HUES48 (cell line): Measurements from ENCODE around the gene PNCK.

Source experiments
- H3K27ac ChIP-seq: one replicate; pipeline ENCODE4 v1.7.0; 2013; ENCODE audit warnings: low read depth, low read length, inconsistent platforms
- H3K27me3 ChIP-seq: 2 replicates; pipeline ENCODE4 v1.6.1; 2013; ENCODE audit warnings: mild to moderate bottlenecking, low read length; ENCODE audit not compliant: control insufficient read depth, insufficient read depth
- H3K36me3 ChIP-seq: 2 replicates; pipeline ENCODE4 v1.6.1; 2013; ENCODE audit warnings: low read length; ENCODE audit not compliant: control insufficient read depth, insufficient read depth
- H3K4me1 ChIP-seq: 2 replicates; pipeline ENCODE4 v1.6.1; 2013; ENCODE audit warnings: mild to moderate bottlenecking, low read length; ENCODE audit not compliant: control insufficient read depth, insufficient read depth
- H3K4me3 ChIP-seq: 2 replicates; pipeline ENCODE4 v1.5.1; 2013; ENCODE audit warnings: mild to moderate bottlenecking, low read depth, low read length
- H3K9ac ChIP-seq: 2 replicates; pipeline ENCODE4 v1.6.1; 2013; ENCODE audit warnings: mild to moderate bottlenecking, low read depth, low read length, moderate library complexity
- H3K9me3 ChIP-seq: 2 replicates; pipeline ENCODE4 v1.6.1; 2013; ENCODE audit warnings: low read length; ENCODE audit not compliant: control insufficient read depth, insufficient read depth

Gene PNCK

GRCh38 chrX:153637121-153638040 is 36.2 kb downstream of the PNCK start:
- Histone ChIP-seq H3K36me3 (no peaks in the 10 kb centered on the region), H3K4me1 (no peaks in the 10 kb centered on the region; the same call in 1 of the 2 replicates), H3K9ac (no peak overlapping the region), H3K27ac (no peak overlapping the region), H3K4me3 (no peak overlapping the region), H3K9me3 (peaks cover 19% of the 10 kb centered on the region; the same call in 1 of the 2 replicates), H3K27me3 (peaks cover 22% of the 10 kb centered on the region)

GRCh38 chrX:153636716-153637115 is 36.9 kb downstream of the PNCK start:
- H3K4me3 ChIP-seq: no peak overlapping the region
- no peak overlapping the region for H3K27ac ChIP-seq
- no peaks in the 10 kb centered on the region for H3K36me3 ChIP-seq
- peaks cover 18% of the 10 kb centered on the region for H3K27me3 ChIP-seq
- no peak overlapping the region for H3K9ac ChIP-seq
- H3K4me1 ChIP-seq: no peaks in the 10 kb centered on the region; the same call in 1 of the 2 replicates
- H3K9me3 ChIP-seq: peaks cover 22% of the 10 kb centered on the region; the same call in 1 of the 2 replicates

GRCh38 chrX:153635788-153636668 is 37.6 kb downstream of the PNCK start:
- Histone ChIP-seq H3K9me3 (peaks cover 22% of the 10 kb centered on the region; the same call in 1 of the 2 replicates), H3K9ac (no peak overlapping the region), H3K27me3 (peaks cover 12% of the 10 kb centered on the region), H3K4me3 (no peak overlapping the region), H3K4me1 (no peaks in the 10 kb centered on the region), H3K36me3 (no peaks in the 10 kb centered on the region), H3K27ac (no peak overlapping the region)

GRCh38 chrX:153635388-153635787 is 38.2 kb downstream of the PNCK start:
- Histone ChIP-seq H3K4me3 (no peak overlapping the region), H3K9me3 (peaks cover 18% of the 10 kb centered on the region; the same call in 1 of the 2 replicates), H3K27ac (no peak overlapping the region), H3K27me3 (peaks cover 5% of the 10 kb centered on the region), H3K36me3 (no peaks in the 10 kb centered on the region), H3K9ac (no peak overlapping the region), H3K4me1 (no peaks in the 10 kb centered on the region)

- H3K4me3 ChIP-seq: no peak overlapping the region
- H3K9me3 ChIP-seq: peaks cover 19% of the 10 kb centered on the region; the same call in 1 of the 2 replicates
- no peak overlapping the region for H3K9ac ChIP-seq
- H3K27me3 ChIP-seq: no peaks in the 10 kb centered on the region; the same call in 1 of the 2 replicates
- H3K36me3 ChIP-seq: no peaks in the 10 kb centered on the region
- H3K4me1 ChIP-seq: no peaks in the 10 kb centered on the region
- H3K27ac ChIP-seq: no peak overlapping the region
These were observed 38.8 kb downstream of the PNCK start for GRCh38 chrX:153634832-153635231.

GRCh38 chrX:153634236-153634635 is 39.4 kb downstream of the PNCK start:
- H3K36me3 ChIP-seq: no peaks in the 10 kb centered on the region
- no peaks in the 10 kb centered on the region for H3K27me3 ChIP-seq
- H3K4me3 ChIP-seq: no peak overlapping the region

GRCh38 chrX:153633607-153634180 is 39.9 kb downstream of the PNCK start:
- H3K27ac ChIP-seq: no peak overlapping the region
- peaks cover 22% of the 10 kb centered on the region; the same call in 1 of the 2 replicates for H3K9me3 ChIP-seq
- H3K4me3 ChIP-seq: no peak overlapping the region
- no peaks in the 10 kb centered on the region for H3K4me1 ChIP-seq
- no peaks in the 10 kb centered on the region for H3K27me3 ChIP-seq
- H3K36me3 ChIP-seq: no peaks in the 10 kb centered on the region
- H3K9ac ChIP-seq: no peak overlapping the region

More at GRCh38 chrX:153634236-153634635, 39.4 kb downstream of the PNCK start:
- Histone ChIP-seq H3K4me1 (no peaks in the 10 kb centered on the region), H3K9me3 (peaks cover 22% of the 10 kb centered on the region; the same call in 1 of the 2 replicates), H3K9ac (no peak overlapping the region), H3K27ac (no peak overlapping the region)

GRCh38 chrX:153633048-153633447 is 40.6 kb downstream of the PNCK start:
- H3K4me3 ChIP-seq: no peak overlapping the region
- H3K9ac ChIP-seq: no peak overlapping the region
- H3K27ac ChIP-seq: no peak overlapping the region
- no peaks in the 10 kb centered on the region for H3K27me3 ChIP-seq
- H3K36me3 ChIP-seq: no peaks in the 10 kb centered on the region
- H3K9me3 ChIP-seq: peaks cover 28% of the 10 kb centered on the region; the same call in 1 of the 2 replicates
- H3K4me1 ChIP-seq: no peaks in the 10 kb centered on the region

GRCh38 chrX:153632595-153632946 is 41.0 kb downstream of the PNCK start:
- no peak overlapping the region for H3K4me3 ChIP-seq
- H3K36me3 ChIP-seq: no peaks in the 10 kb centered on the region
- no peak overlapping the region for H3K27ac ChIP-seq
- H3K9me3 ChIP-seq: peaks cover 28% of the 10 kb centered on the region; the same call in 1 of the 2 replicates
- H3K4me1 ChIP-seq: no peaks in the 10 kb centered on the region
- H3K9ac ChIP-seq: no peak overlapping the region
- H3K27me3 ChIP-seq: no peaks in the 10 kb centered on the region

GRCh38 chrX:153631907-153632594 is 41.6 kb downstream of the PNCK start:
- no peaks in the 10 kb centered on the region for H3K36me3 ChIP-seq
- H3K27ac ChIP-seq: no peak overlapping the region
- H3K9me3 ChIP-seq: peaks cover 24% of the 10 kb centered on the region; the same call in 1 of the 2 replicates
- H3K9ac ChIP-seq: no peak overlapping the region
- no peaks in the 10 kb centered on the region for H3K4me1 ChIP-seq
- H3K4me3 ChIP-seq: no peak overlapping the region
- H3K27me3 ChIP-seq: no peaks in the 10 kb centered on the region
